ENCODE results near the gene ANO10.

Gene ANO10

DNA sequence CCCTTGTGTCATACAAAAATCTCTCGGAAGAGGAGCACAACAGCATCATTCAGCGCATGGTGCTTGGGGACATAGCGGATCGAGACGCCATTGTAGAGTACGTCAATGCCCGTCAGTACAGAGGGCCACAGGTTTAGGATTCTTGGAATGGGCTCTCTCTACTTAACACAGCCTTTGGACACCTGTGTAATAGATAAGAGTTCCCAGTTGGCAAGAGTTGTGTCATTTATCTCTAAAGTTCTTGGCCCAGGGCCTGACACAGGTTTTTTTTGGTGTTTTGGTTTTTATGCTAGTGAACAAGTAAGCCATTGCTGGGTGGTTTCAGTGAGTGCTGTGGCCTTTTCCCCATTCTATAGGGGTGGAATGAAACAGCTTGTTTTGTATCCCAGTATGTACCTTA lies 281.4 kb downstream of the ANO10 start:
- no peak for DNase-seq

DNA sequence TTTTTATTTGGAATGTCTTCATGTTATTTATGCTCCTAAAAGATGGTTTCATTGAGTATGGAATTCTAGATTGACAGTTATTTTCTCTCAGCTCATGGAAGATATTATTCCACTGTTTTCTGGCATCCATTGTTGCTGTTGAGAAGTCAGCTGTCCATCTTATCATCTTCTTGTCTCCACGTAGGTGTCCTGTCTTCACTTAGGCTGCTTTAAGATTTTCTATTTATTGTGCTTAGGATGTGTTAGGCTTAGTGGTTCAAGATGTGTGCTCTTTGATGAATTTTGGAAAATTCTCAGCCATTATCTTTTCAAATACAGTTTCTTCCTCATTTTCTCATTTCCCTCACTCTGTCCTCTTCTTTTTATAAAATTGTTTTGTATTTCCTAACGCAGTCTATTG lies 283.5 kb downstream of the ANO10 start:
- DNase-seq: no peak

DNA sequence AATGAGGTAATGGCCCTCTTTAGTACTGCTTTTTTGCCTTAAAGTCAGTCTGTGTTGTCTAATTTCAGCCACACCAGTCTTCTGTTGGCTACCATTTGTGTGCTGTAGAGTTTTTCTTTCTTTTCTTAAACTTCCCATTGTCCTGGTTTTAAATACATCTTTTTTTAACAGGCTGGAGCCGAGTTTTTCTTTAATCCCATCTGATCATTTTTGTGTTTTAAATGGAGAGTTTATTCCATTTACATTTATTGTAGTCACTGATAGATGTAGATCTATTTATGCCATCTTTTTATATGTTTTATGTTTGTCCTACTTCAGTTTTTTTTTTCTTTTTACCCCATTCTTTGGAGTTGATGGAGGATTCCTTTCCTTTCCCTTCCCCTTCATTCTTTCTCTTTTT lies 286.0 kb downstream of the ANO10 start:
- DNase-seq: no peak

DNA sequence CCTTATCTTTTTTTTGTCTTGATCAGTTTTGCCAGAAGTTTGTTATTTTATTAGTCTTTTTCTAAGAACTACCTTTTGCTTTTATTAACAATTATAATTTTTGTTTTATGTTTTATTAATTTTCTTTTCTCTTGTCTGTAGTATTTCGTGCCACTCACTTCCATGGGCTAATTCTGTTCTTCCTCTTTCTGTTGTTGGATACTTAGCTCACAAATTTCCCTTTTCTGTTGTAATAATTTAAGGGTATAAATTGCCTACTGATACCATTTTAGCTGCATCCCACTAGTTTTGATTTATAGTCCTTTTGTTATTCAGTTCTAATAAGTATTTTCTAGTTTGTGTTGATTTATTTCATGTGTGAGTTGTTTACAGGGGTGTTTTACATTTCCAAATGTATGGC lies 286.8 kb downstream of the ANO10 start:
- DNase-seq: no peak

DNA sequence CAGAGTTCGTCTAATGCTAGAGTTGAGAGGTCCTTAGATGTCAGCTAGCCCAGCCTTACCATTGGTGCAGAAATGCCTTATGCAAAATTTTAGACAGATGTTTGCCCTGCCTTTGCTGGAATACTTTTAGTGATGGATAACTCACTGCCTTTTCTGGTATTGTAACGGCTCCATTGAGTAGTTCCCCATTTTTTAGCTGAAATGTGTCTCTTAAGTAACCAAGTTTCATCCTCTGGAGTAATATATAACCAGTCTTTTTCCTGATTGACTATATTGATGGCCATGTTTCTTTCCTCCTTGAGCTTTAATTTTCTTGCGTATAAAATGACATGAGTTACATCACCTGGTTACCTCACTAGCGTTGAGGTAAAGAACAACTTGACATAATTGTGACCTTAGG lies 290.4 kb downstream of the ANO10 start:
- DNase-seq: no peak

DNA sequence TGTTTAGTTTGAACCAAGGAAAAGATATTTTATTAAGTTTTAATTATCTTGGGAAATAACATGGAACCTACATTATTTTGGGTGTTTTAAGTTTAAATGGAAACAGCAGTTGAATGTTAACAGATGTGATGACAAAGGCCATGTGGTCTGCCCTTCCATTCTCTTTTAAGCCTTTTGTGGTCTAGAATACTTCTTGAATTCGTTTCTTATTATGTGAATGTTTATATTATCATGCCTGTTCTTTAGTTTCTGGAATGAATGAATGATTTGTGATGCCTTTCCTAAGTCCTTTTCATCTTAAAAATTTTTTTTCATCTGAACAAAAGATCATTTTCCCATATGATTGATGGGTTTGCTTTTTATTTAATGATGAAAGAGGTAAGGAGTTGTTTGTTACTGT lies 290.8 kb downstream of the ANO10 start:
- DNase-seq: no peak

DNA sequence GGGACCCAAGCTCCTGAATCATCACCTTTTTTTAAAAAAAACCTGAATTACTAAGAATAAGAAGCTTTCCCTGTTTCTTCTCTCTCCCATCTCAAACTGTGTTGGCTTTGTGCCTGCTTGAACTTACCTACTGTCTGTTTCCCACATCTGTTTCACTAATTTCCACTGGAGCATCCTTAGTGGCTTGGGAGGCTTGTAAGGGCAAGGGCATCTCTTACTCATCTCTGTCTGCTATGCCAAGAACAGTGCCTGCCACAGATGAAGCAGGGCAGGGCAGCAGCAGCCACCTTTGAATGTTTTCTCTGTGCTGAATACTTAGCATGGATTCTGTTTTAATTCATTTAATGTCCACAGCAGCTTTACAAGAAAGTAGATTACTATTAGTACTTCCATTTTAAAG lies 293.2 kb downstream of the ANO10 start:
- DNase-seq: no peak

DNA sequence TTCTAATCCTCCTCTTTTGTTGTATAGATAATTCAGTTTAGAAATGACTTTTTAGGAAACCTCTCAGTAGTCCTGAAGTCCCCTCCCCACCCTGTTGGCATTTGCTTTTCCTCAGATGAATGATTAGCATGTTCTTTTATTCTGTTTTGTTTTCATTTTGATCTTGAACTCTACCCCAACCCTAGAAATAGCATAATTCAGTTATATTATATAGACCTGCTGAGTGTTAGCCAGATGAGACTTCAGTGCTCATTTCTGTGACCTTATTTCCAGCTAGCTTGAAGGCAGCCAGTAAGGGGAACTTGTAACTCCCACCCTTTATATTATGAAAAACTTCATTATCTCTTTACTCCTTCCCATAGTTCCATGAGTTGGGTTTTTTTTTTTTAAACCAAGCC lies 294.2 kb downstream of the ANO10 start:
- DNase-seq: no peak

DNA sequence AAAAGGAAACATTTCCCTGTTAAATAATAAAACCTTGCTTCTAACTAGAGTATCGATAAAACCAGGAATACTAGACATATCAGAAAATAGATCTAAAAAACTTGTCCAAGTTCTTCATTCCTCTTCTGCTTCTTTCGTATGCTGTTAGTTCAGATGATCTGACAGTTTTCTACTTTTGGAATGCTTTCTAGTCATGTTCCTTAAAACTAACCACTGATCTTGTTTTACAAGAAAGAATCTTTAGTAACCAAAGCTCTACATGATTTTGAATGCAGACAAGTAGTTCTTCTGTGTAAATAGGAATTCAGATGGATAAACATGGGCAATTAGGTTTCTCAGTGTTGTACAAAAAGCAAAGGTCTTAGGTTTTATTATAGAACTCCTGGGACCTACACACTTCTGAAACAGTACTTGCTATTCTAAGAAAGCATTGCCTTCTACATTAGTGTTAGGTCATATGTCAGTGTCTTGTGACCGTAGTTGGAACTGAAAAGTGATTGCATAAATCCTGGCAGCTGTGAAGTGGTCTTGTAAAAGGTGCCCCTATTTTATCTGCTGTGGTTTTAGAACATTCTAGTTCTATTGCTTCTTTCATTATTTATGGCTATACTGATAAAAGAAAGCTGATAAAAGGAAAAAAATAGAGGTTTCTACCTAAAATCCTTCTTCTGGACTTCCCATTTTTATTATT lies 294.8 kb downstream of the ANO10 start:
- DNase-seq: no peak

DNA sequence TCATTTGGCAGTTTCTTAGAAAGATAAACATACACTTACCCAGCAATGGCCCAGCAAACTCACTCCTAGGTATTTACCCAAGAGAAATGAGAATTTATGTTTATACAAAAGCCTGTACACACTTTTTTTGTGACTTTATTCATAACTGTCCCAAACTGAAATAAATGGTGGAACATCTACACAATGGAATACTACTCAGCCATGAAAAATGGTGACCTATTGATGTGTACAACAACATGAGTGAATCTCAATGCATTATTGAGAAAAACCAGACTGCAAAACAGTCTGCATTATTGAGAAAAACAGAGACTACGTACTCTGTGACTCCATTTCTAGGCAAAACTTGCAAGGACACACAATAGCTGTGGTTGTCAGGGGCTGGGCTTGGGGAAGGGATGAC lies 298.3 kb downstream of the ANO10 start:
- no peak for DNase-seq

DNA sequence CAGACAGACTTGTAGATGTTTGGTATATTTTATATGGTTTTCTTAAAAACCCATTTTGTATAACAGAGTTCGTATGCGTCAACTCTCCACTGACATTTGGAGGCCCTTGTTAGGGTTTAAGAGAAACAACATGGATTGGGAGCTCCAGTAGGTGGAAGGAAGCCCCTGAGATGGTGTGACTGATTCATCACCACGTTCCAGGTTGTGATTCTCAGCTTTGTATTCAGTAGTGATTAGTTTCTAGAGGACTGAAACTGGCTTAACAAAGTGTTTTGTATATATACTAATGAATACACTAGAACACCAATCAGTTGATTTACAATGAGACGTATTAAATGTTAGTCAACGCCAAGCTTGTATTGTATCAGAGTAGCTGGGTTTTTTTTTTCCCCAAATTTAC lies 301.5 kb downstream of the ANO10 start:
- DNase-seq: no peak

DNA sequence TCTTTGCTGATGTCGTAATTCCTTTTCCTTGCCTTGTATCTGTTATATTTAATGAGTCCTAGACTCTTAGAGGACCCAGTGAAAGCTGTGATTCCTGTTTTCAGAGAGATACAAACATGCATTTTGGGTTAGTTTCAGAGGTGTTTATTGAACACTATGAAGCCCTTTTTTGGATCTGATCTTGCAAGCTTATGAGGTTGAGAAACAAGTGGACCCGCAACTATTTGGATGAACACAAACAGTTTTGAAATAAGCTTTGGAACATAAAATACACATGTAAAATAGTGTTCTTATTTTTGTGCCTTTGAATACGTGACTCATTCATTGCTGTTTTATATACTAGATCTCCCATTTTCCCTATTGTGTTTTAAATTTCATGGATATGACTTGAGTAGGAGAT lies 302.0 kb downstream of the ANO10 start:
- no peak for DNase-seq

DNA sequence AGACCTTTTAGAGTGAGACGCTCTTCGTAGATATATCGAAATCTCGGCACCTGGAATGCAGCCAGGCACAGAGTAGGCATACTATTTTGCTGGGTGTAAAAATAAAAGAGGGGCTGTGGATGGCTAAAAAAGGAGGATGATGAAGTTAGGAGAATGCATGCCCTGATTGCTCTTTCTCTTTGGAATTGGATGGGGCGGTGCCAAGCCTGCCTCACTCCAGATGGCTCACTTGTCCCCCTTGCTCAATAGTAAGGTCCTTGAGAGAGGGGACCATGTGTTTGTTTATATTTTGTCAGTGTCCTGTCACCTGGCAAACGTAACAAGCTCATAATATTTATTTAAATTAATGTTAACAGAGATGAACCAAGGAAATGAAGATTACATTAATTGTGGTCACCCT lies 302.4 kb downstream of the ANO10 start:
- DNase-seq: no peak

DNA sequence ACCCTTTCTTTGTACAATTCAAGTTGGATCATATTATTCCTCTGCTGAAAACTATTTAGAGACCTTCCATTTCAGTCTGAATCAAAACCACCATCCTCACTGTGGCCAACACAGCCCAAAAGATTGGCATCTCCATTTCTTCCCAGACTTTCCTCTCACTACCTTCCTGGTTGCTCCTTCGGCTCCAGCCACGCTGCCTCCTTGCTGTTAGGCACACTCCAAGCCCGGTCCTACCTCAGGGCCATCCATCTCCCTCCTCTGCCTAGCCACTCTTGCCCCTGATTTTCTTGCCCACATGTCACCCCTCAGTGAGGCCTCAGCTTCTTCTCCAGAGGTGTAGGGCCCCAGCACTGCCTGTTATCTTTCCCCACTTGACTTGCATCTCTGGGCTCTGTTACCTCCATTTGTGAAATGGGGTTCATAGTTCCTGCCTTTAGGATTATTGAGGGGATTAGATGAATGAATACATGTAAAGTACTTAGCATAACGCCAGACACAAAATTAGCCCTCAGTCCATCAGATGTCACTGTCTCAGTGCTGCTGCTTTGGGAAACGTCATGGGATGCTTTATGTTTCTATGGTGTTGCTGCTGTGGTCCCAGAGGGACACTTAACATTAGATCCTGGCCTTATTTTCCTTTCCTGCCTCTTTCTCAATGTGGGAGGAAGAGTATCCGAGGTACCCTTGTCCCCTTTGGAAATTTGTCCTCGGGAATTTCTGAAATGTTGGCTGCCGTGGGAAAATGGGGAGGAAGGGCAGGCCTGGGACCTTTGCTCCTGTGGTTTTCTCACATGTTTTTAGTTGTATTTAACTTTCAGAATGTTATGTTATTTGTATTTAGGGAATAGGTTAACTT lies 304.1 kb downstream of the ANO10 start:
- DNase-seq: no peak

DNA sequence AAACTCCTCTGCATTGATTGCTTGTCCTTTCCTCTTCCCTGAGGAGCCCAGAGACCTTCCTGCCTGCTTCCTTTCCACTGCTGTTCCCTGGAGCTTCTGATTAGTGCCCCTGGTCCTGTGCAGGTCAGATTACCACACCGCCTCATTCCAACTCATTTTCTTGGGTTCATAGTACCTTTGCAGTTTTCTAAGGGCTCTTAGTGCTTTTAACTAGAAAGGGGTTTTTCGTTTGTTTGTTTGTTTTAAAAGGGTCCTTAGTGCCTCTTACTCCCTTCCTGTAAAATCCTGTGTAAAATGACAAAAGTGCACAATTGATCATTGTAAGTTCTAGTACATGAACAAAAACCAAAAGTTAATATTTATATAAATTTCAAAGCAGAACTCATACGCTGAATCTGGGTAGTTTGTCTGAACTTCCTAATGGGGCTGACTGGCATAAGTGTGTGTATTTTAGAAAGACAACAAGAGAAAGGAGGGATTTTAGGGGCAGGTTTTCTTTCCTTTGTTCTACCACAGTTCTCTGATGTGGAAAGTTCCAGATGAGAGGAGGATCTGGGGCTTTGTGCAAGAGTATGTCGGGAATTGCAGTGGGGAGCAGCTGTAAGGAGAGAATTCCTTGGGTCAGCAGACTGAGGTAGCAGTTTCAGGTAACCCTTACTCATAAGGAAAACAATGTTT lies 304.9 kb downstream of the ANO10 start:
- DNase-seq: no peak

All from activated T-cell treated with anti-CD3 and anti-CD28 coated beads, Interleukin-2, amount 50 U/mL, for 1 hour (primary cell).